Sigmoid colon (tissue), 4 donors: Measurements from ENCODE around the gene CACHD1.

Experiments
- CTCF ChIP-seq, 4 experiments: fragments of 450-650 bp in 3 of 4; fragments of 200-600 bp in 1 of 4; IDR thresholded peaks; one replicate each; pipeline ENCODE4 v1.5.1; 2016 to 2019; ENCODE audit warnings: antibody characterized with exemption in 4 of 4, mild to moderate bottlenecking in 3 of 4, moderate library complexity in 2 of 4
- POLR2AphosphoS5 ChIP-seq, 4 donors: sonication (generic); formaldehyde crosslinking; IDR thresholded peaks; one replicate each; pipeline ENCODE4 v1.6.1; 2017; ENCODE audit warnings: antibody characterized with exemption in 4 of 4

GRCh38 chr1:64515427-64515826, 45.5 kb downstream of the CACHD1 start:
- no peak for TF ChIP-seq CTCF (IDR thresholded peaks at IDR 0.05)
- TF ChIP-seq POLR2AphosphoS5 (IDR thresholded peaks at IDR 0.05), result peak; percentile 29 to 69 (median 47)
